T-helper 9 cell (primary cell): Measurements from ENCODE around the gene ASCL1.

Source experiments
- DNase-seq: peaks from one replicate; pipeline ENCODE4 v3.0.0-alpha.2; 2020

ASCL1 gene

DNA sequence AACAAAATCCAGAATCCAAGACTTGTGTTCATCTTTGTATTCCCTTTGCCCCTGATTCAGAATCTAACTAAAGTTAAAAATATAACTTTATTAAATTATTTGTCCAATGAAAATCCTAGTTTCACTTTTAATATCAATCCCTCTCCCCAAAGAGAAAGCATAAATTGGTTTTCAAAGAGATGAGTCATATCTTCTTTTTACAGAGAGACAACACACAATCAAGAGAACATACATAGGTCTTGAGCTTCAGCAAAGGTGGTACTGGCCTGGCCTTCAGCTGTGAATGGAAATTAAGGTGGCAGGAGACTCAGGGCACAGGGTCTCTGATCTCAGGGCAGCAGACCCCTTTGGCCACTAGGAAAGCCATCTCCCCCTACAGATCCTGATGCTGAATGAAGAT is 4.3 kb upstream of the ASCL1 start:
- no peak for DNase-seq

DNA sequence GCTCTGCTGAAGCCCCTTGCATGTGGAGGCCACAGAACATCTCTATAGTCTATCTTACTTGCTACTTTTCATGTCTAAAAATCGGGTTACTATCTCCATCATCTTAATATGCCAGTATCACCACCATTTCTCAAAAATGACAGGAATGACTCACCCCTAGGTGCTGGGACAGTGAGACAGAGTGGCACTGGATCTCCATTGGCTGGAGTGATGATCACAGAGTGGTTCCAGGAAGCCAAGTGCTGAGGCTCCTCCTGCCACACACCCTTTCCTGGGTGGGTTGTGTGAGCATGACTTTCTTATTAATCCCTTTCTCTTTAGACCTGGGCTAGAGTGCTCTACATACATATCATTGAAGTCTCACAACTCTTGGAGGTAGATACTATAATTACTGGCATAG is 3.3 kb upstream of the ASCL1 start:
- no peak for DNase-seq

DNA sequence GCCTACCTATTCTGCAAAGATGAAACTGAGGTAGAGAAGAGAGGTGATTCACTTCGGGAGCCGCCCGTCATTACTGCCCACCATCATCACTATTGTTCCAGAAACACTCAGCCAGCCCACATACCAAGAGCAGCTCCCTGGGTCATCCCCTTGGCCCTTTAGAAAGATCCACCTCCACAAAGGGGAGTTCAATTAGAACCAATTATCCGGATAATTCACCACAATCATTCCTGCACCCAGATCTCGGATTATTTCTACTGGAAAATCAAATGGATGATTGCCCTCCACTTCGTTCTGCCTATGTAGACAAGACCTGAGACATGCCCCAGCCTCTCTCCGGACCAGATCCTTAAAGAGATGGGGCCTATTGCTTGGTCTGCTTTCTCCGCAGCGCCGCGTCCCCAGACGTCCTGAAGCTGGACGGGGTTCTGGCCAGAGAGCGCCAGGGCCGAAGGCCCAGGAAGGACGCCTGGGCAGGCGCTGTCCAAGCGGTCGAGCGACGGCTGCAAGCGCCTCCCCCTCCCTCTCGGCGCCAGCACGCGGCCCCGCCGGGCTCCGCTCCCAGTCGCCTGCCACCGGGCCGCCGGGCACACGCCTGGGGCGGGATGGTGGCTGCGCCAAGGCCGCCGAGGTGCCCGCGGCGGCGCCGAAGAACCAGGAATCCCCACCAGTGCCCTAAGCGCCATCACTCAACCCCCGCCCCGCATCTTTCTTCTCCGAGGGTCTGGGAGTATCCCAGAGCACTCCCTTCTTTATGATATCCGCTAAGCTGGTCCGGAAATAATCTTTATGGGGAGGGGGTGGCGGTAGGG is 1.3 kb upstream of the ASCL1 start:
- DNase-seq, result no peak

DNA sequence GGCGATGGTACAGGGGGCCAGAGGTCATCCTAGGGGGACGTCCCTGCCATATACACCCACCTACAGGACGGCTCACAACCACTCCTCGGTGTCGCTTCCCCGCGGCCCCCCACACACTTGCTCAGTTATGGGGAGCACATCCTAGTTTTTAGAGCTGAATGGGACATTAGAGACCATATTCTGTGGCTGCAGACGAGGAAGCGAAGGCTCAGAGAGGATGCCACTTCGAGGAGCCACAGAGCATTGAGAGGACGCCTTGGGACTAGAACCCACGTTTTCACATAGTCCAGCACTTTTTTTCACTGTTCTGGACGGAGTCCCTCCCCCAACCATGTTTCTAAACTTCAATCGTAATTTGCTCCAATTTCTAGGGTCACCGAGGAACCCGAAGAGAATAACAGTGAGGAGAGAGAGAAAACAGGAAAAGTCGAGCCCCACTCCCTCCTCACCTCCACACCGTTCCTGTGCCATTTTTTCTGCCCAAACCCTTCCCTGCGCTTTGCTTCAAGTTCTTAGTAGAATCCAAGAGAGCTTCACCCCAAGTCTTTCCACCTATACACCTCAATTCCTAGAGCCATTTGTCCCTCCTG is 641 bp upstream of the ASCL1 start:
- DNase-seq, result no peak

DNA sequence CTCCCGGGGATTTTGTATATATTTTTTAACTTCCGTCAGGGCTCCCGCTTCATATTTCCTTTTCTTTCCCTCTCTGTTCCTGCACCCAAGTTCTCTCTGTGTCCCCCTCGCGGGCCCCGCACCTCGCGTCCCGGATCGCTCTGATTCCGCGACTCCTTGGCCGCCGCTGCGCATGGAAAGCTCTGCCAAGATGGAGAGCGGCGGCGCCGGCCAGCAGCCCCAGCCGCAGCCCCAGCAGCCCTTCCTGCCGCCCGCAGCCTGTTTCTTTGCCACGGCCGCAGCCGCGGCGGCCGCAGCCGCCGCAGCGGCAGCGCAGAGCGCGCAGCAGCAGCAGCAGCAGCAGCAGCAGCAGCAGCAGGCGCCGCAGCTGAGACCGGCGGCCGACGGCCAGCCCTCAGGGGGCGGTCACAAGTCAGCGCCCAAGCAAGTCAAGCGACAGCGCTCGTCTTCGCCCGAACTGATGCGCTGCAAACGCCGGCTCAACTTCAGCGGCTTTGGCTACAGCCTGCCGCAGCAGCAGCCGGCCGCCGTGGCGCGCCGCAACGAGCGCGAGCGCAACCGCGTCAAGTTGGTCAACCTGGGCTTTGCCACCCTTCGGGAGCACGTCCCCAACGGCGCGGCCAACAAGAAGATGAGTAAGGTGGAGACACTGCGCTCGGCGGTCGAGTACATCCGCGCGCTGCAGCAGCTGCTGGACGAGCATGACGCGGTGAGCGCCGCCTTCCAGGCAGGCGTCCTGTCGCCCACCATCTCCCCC is 777 bp downstream of the ASCL1 start:
- DNase-seq, result no peak

DNA sequence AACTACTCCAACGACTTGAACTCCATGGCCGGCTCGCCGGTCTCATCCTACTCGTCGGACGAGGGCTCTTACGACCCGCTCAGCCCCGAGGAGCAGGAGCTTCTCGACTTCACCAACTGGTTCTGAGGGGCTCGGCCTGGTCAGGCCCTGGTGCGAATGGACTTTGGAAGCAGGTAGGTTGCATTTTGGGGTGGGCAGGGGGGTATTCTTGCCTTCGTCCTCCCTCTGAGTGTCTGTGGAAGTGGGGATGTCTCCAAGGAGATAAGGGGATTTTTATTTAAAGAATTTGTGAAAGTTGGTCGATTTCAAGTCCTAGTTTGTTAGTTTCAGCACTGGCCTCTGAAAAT is 1.3 kb downstream of the ASCL1 start:
- no peak for DNase-seq

DNA sequence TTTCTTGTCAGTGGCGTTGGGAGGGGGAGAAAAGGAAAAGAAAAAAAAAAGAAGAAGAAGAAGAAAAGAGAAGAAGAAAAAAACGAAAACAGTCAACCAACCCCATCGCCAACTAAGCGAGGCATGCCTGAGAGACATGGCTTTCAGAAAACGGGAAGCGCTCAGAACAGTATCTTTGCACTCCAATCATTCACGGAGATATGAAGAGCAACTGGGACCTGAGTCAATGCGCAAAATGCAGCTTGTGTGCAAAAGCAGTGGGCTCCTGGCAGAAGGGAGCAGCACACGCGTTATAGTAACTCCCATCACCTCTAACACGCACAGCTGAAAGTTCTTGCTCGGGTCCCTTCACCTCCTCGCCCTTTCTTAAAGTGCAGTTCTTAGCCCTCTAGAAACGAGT is 1.9 kb downstream of the ASCL1 start:
- no peak for DNase-seq

DNA sequence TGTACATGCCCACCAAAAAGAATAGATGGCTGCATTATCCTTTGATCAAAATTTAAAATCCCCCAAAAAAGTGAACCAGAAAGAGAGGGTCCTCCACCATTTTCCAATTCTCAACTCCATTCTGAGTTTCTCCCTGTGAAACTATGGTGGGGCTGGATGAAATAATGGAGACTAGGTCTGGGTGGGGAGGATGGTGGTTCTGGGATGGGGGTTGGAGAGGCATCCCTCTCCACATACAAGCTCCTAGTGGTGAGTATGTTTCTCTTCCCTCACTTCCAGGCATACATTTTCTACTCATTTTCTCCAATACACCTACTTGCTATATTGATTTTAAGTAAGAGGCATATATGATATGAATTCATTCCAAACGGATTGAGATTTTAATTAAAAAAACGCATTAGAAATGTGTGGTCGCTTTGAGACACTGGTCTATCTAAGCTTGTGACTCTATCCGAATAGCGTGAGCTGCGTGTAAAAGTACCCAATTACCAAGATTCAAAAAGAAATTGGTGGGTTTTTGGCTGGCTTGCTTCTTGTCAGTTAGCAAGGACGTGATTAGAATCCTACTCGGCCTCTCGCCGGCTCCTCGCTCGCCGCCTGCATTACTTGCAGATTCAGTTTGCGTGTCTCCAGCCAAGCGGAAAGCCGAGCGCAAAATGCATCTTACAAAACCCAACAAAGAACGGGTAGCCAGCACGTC is 3.4 kb downstream of the ASCL1 start:
- DNase-seq, result no peak

DNA sequence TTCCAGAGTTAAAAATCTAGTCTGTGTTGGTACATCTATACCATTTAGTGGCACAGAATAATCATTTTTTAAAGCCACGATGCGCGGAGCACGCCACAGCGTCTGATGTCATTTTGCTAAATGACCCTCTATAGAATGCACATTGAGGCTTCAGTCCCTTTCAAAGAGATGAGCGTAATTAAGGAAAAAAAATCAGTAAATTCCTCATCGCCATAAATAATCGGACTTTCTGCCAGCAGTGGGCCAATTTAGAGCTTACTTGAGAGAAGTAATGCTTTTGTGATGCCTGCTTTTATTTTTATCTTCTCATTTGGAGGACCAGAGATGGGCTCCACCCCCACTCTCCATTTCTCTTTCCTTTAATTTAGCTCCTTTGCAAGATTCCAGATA is 4.0 kb downstream of the ASCL1 start:
- no peak for DNase-seq

DNA sequence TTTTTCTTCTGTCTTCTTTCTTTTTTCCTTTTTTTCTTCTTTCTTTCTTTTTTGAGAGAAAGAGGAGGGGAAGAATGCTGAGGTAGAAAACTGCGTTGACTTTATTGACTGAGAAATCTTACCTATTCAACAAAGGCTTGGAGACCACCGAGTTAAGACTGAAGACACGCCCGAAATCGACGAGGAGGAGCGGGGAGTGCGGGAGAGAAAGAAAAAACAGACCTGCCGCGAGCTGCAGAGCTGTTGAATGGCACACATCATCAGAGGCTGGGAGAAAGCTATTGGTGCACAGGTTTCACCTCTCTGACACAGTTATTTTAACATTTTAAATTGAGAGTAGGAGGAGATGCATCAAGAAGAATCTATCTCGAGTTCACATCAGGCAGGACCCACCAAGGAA is 5.1 kb downstream of the ASCL1 start:
- DNase-seq, result no peak

DNA sequence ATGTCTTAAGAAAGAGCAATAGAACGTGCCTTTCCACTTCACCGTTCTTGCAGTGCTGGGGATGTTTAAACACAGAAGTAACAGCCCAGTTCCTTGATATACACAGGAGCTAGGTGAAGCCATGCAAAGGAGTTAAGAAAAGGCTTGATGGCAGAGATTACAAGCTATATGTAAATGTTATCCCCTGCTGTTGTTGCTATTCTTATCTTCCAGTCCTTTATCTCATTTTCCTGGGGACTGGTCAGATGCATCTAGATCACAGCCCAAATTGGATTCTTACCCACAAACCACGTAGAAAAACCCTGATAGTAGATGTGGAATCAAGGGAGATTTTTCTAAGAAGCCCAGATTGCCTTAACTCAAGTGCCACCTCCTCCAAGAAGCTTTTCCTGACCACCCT is 5.5 kb downstream of the ASCL1 start:
- no peak for DNase-seq

DNA sequence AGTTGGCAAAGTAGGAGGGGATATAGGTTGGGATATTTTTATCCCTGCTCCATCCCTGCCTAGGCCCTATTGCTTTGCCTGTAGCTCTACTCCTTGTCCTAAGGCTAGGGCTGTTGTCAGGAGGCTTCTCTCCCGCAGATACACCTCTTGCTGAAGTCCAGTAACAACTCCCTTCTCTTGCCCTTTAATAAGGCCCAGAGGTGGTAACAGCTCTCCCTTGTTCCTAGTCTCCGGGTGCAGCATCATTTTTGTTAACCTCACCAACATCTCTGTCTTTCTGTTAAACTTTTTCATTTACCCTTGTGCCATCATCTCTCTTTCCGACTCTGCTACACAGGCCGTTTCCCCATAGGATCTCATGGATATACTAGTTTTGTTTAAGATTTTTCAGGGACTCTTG is 6.3 kb downstream of the ASCL1 start:
- DNase-seq, result no peak

DNA sequence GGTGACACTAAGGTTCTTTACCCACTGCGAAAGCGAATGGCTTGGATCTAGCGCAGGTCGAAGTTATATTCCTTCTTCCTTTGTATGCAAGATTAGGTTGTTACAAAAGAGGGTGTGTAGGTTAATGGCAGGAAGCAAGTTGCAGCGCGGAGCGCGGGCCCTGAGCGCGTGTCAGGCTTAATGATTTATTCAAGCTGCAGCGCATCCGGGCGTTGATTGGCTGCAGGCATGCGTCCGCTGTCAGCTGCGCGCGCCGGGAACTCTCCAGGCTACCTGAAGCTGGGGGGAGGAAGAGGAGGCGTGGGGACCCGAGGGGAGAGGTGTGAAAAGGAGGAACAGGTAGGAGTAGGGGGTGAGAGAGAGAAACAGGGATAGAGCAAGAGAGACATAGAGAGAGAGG is 7.4 kb downstream of the ASCL1 start:
- DNase-seq, result no peak

DNA sequence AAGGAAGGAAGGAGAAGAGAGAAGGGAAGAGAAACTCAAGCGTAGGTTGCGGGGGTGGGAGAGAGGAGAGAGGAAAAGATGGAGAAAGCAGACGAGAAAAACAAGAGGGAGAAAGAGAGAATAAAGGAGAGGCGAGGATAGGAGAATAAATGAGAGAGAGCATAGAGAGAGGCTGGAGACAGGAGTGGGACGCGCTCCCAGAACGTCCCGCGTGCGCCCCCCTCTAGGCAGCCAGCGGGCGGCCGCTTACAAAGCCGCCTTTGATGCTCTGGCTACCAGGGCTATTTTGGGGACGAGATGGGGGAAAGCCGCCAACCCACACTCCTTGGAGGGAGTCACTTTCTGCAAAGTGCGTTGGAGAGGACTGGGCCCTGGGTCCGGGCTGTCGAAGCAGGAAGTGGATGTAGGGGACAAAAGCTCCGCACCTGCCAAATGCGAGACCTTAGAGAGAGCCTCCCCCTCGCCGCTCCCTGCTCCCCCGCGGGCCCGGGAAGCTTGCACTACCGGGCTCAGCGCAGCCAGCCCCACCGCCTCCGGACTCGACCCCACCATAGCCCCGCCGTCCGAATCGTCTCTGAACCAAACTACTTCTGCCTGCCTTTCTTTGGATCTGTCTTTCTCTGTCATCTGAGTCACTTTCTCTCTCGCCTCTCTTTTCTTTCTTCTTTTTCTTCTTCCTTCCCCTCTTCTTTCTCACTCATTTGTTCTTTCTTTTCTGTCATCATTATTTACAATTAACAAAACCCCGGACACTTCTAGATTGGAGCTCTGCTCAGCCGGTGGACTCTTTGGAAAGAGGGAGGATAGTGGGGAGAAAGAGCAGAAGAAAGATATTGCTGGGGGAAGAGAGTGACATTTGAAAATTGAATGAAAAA is 8.0 kb downstream of the ASCL1 start:
- DNase-seq, result no peak

DNA sequence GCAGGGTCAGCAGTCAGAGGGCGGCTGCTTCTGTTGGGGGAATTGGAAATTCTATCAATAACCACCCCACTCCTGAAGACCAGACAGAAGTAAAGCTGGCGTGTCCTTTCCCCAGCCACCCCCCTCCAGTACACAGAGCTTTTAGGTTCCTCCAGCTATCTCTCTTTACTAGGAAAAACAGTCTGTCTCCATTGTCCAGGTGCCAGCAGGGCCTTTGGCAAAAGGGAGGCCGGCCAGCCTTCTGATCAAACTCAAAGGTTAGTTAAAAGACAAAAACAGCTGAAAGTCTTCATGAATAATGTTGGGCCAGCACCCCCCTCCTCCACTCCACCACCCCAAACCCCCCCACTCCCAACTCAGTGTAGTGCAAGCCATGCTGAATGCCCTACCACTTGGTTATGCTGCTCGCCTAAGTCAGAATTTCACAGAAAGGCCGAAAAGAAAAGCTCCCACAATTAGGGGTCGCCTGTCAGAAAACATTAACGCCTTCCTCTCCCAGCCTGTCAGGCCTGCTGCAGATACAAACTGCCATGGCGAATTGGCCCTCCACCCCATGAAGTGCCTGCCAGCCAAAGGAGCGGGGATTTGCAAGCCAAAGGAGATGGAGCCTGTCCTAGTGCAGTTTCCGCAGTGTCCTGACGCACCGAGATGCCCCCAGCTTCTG is 8.9 kb downstream of the ASCL1 start:
- DNase-seq, result no peak

DNA sequence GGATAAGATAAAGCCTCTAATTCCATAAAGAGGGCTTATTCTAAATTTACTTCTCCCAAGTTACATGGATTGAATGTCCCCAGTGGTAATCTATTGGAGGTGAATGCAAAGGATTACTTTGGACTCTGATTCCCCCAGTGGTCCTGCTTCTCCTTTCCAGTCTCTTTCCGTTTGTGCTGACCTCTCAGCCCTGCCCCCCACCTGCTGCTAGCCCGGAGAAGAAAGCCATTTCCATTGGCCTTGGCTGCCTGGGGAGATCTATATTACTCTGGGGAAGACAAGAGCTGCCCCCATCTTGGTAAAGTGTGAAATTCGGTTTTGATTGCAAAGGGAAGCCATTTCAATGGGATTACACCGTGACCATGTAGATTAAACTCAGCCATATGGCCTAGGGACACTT is 13.3 kb downstream of the ASCL1 start:
- no peak for DNase-seq

DNA sequence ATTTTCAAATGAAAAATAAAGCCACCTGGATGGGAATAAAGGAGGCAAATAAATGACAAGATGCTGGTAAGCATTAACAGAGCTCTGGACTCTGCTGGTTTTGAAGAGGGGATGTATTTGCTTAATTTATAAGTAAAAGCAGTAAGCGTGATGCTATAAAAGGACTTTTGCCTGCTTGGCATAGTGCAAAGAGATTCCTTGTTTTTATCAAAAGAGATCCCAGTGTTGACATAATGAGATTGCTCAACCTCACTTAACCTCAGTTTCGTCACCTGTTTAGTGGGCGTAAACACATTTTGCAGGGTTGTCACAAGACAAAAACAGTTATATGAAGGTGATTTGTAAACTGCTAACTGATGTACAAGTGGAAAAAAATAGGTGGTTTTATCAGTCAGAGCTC is 13.8 kb downstream of the ASCL1 start:
- no peak for DNase-seq

DNA sequence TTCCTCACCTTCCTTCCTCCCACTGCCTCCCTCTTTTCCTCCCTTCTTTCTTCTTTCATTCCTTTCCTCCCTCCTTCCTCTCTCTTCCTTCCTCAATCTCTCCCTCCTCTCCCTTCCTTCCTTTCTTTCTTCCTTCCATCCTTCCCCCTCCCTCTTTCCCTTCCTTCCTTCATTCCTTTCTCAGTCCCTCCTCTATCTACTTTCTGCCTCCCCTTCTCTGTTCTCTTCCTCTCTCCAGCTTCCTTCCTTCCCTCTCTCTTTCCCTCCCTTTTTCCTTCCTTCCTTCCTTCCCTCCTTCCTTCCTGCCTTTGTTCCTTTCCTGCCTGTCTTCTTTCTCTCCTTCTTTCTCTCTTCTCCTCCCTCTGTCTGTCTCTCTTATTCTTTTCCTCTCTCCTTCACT is 16.1 kb downstream of the ASCL1 start:
- no peak for DNase-seq

DNA sequence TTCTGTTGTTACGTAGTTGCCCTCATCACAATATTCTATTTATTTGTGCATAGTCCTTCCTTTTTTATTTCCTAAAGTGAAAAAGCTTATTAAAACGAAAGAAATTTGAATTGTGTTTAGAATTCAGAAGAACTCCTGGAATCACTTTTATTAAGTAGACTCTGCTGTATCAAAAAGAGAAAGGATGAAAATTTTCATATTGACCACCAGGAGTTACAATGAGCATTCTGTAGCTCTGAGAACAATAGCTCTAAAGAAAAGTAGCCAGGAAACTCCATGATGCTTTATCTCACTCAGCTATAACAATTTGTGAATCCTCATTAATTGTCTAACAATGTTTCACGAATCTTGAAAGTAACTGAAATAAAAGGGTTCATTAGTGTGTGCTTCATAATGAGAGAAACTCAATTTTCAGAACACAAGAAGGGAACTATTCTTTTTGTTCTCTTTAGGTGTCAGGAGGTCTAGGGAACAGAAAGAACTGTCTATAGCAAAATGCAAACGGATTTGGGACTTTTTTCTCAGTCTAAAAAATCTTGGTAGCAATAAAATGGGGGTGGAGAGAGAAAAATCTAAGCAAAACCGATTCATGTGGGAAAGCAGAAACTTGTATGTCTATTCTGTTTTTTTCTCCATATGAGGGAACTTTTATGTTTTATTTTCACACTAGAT is 19.3 kb downstream of the ASCL1 start:
- DNase-seq, result no peak

DNA sequence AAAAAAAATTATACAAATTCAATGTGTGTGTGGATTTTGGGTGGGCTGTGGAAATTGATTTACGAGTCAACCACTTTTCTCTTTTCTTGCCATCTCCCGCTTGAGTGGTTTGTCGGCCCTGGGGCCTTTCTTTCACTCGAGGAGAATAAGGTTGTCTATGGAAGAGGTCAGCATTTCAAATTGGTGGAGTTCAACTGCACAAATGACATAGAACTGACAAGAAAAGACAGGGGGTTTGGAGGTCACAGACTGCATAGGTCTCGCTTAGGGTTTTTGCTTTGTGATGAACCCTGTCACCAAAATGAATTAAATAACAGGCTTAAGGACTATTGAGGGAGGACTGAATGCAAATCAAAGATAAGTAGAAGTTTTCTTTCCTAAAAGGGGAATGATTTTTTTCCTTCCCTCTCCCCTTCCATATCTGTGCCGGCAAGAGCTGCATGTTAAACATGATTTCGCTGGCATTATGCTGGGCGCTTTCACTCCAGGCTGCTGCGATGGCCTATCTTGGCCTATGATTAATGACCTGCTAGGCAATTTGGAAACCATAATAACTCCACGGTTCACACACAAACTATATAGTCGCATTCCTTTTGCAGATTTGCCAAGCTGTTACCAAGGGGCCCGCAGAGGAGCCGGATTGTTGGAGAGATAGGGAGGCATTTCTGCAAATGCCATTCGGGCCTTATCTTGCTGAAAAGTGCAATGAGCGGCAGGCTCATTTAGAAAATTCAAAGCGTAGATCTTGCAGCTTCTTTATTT is 20.7 kb downstream of the ASCL1 start:
- DNase-seq, result no peak

DNA sequence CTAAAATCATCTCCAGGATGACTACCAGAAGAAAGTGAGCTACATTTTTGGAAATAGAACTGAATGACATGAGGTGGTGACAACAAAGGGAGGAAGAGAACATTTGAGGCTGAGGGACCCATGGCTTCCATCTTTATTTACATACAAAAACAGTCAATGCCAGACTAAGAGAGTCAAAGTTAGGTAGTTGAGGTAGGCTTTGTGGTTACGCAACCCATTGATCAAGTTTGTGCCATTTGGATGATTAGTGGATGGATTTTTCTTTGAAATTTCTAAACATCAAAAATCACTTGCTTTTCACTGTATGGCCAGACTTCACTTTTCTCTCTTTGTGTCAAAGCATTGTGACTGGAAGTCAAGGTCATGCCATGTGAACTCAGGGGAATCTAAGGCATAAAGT is 22.9 kb downstream of the ASCL1 start:
- no peak for DNase-seq
